Measurements from ENCODE around the gene TMEM147.
"Not testable (repeated sequence)": the region's sequence is repeated elsewhere in the genome, so short reads cannot be mapped to it uniquely, and the experiment has no call there.

TMEM147 gene

GRCh38 chr19:35563207-35563829 lies 17.9 kb downstream of the TMEM147 start, which contains the start of gene ATP4A:
ATP4A (minus strand) TSS chr19:35563658; CDS start chr19:35563629, 29 bp downstream.
- DNase-seq (ENCODE audit: low read depth): no peak

- no peak for DNase-seq (ENCODE audit: low read depth)
Observed at GRCh38 chr19:35565016-35565856, 19.8 kb downstream of the TMEM147 start.

- no peak for DNase-seq (ENCODE audit: low read depth)
Observed at GRCh38 chr19:35566738-35567137, 21.3 kb downstream of the TMEM147 start.

GRCh38 chr19:35569281-35569781 lies 23.9 kb downstream of the TMEM147 start:
- DNase-seq (ENCODE audit: low read depth): no peak

GRCh38 chr19:35571406-35571965 lies 26.1 kb downstream of the TMEM147 start:
- no peak for DNase-seq (ENCODE audit: low read depth)

- no peak for DNase-seq (ENCODE audit: low read depth)
Observed at GRCh38 chr19:35577918-35578317, 32.5 kb downstream of the TMEM147 start.

- no peak for DNase-seq (ENCODE audit: low read depth)
Observed at GRCh38 chr19:35578707-35579106, 33.3 kb downstream of the TMEM147 start.

GRCh38 chr19:35582760-35583159 lies 37.3 kb downstream of the TMEM147 start:
- no peak for DNase-seq (ENCODE audit: low read depth)

- no peak for DNase-seq (ENCODE audit: low read depth)
Observed at GRCh38 chr19:35585848-35586247, 40.4 kb downstream of the TMEM147 start, which contains the start of gene PMIS2. PMIS2 (plus strand) TSS chr19:35586173; CDS start chr19:35586260, 87 bp downstream.

GRCh38 chr19:35587321-35587720 lies 41.9 kb downstream of the TMEM147 start:
- no peak for DNase-seq (ENCODE audit: low read depth)

GRCh38 chr19:35590875-35591274 lies 45.4 kb downstream of the TMEM147 start:
- no peak for DNase-seq (ENCODE audit: low read depth)

- no peak for DNase-seq (ENCODE audit: low read depth)
Observed at GRCh38 chr19:35592226-35592625, 46.8 kb downstream of the TMEM147 start.

- DNase-seq (ENCODE audit: low read depth): not testable (repeated sequence)
Observed at GRCh38 chr19:35595026-35595425, 49.6 kb downstream of the TMEM147 start.

- DNase-seq (ENCODE audit: low read depth): no peak
Observed at GRCh38 chr19:35595928-35596327, 50.5 kb downstream of the TMEM147 start.

GRCh38 chr19:35596366-35596999 lies 51.1 kb downstream of the TMEM147 start:
- DNase-seq (ENCODE audit: low read depth): no peak
